GM21423 (cell line): ENCODE results near the gene CFD.
"Not testable (repeated sequence)": the region's sequence is repeated elsewhere in the genome, so short reads cannot be mapped to it uniquely, and the experiment has no call there.

Experiments
- ATAC-seq: cut with Tn5 transposase; IDR thresholded peaks from one replicate; pipeline ENCODE4 v1.9.1; 2021; ENCODE audit warnings: mild to moderate bottlenecking, moderate library complexity; ENCODE audit not compliant: unreplicated experiment

CFD gene

DNA sequence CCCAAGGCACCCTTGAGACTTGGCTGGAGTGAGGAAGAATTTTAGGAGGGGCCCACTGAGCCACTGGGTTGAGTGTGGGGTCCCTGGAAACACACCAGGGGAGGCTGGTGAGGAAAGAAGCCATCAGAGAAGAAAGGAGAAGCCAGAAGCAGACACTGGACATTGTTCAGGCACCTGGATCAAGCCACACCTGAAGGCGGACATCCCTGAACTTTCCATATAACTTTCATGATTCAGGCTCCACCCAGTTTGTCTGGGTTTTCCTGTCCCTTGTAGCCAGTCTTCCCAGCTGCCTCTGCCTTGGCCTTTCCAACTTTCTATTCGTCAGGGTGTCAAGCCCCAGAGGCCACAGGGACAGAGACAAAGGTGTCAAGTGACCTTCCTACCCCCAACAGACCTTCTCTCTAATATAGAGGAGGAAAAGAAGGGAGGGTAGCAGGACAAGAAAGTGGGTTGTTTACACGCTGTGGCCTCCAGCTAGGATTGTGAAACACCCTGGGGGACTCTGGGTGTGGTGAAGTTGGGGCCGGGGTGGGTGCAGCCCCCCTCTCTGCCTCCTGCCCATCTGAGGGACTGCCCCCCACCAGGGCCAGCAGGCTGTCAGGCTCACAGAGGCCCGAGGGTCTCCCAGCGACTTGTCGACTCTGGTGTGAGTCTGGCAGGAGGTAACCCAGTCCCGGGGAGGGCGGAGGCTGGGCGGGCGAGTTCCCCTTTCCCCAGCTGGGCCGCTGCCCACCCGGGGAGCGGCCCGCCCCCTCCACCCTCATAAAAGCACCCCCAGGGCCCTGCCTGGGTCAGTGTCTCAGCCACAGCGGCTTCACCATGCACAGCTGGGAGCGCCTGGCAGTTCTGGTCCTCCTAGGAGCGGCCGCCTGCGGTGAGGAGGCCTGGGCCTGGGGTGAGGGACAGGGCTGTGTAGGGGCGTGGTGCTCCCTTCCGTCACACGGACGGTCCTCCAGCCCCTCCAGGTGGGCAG is at the start of gene CFD:
Gene CFD, plus strand, starts transcription at position 797 of the 976 bp plus-strand sequence. Its CDS starts 26 bp downstream, at position 823.
- ATAC-seq = no peak

DNA sequence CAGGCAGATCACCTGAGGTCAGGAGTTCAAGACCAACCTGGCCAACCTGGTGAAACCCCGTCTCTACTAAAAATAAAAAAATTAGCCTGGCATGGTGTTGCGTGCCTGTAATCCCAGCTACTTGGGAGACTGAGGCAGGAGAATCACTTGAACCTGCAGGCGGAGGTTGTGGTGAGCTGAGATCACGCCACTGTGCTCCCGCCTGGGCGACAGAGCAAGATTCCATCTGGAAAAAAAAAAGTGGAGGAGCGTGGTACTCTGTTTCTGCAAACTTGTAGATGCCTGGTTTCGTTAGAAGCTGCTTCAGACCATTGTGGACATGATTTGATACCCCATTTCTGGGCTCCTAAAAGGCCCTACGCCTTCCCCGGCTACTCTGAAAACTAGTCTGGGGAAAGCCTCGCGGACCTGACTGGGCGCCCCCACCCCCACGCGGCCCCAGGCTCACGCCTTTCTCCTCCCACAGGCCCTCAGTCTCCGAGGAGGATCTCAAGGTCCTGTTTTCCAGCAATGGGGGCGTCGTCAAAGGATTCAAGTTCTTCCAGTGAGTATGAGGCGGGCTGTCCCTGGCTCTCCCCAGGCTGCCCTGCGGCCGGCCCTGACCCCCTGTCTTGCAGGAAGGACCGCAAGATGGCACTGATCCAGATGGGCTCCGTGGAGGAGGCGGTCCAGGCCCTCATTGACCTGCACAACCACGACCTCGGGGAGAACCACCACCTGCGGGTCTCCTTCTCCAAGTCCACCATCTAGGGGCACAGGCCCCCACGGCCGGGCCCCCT is 49.2 kb upstream of the CFD start:
- ATAC-seq = no peak

DNA sequence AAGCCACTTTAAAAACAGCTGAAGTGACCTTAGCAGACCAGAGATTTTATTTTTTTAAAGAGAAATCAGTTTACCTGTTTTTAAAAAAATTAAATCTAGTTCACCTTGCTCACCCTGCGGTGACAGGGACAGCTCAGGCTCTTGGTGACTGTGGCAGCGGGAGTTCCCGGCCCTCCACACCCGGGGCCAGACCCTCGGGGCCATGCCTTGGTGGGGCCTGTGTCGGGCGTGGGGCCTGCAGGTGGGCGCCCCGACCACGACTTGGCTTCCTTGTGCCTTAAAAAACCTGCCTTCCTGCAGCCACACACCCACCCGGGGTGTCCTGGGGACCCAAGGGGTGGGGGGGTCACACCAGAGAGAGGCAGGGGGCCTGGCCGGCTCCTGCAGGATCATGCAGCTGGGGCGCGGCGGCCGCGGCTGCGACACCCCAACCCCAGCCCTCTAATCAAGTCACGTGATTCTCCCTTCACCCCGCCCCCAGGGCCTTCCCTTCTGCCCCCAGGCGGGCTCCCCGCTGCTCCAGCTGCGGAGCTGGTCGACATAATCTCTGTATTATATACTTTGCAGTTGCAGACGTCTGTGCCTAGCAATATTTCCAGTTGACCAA is 48.5 kb upstream of the CFD start:
- no peak for ATAC-seq

DNA sequence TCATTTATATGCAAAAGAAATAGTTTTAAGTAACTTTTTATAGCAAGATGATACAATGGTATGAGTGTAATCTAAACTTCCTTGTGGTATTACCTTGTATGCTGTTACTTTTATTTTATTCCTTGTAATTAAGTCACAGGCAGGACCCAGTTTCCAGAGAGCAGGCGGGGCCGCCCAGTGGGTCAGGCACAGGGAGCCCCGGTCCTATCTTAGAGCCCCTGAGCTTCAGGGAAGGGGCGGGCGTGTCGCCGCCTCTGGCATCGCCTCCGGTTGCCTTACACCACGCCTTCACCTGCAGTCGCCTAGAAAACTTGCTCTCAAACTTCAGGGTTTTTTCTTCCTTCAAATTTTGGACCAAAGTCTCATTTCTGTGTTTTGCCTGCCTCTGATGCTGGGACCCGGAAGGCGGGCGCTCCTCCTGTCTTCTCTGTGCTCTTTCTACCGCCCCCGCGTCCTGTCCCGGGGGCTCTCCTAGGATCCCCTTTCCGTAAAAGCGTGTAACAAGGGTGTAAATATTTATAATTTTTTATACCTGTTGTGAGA is 47.9 kb upstream of the CFD start:
- no peak for ATAC-seq

DNA sequence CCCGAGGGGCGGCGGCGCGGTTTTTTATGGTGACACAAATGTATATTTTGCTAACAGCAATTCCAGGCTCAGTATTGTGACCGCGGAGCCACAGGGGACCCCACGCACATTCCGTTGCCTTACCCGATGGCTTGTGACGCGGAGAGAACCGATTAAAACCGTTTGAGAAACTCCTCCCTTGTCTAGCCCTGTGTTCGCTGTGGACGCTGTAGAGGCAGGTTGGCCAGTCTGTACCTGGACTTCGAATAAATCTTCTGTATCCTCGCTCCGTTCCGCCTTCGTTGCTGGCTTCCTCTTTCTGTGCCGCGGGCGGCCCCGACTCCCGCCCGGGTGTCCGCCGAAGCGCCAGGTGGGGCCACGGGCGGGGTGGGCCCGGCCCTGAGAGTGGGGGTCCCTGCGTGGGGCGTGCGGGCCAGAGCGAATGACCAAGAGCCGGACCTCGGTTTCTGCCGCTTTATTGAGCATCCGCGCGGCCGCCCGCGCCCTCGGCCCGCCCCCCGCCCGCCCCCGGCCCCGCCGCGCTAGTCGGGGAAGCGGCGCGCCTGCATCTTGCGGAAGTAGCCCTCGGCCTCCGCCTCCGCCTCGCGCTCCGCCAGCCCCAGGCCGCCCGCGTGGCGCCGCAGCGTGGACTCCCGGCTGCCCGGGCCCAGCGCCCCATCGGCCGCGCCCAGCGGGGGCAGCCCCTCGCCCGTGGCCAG is 47.3 kb upstream of the CFD start:
- no peak for ATAC-seq

DNA sequence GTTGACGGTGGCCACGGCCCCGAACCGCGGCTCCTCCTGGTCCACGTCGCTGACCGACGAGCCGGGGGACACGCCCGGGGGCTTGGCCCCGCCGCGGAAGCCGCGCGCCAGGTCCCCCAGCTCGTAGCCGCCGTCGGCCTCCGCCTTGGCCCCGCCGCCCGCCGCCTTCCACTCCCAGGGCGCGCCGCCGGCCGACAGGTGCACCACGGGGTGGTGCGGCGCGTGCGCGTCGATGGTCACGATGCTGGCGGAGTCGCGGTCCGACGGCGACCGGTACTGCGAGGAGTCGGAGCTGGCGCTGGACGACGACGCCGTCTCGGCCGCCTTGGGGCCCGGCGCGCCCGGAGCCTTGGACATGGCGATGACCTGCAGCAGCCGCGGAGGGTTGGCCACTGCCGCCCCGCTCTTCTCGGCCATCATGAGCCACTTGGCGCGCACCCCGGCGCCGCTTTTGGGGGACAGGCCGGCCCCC is 46.7 kb upstream of the CFD start:
- ATAC-seq = no peak

DNA sequence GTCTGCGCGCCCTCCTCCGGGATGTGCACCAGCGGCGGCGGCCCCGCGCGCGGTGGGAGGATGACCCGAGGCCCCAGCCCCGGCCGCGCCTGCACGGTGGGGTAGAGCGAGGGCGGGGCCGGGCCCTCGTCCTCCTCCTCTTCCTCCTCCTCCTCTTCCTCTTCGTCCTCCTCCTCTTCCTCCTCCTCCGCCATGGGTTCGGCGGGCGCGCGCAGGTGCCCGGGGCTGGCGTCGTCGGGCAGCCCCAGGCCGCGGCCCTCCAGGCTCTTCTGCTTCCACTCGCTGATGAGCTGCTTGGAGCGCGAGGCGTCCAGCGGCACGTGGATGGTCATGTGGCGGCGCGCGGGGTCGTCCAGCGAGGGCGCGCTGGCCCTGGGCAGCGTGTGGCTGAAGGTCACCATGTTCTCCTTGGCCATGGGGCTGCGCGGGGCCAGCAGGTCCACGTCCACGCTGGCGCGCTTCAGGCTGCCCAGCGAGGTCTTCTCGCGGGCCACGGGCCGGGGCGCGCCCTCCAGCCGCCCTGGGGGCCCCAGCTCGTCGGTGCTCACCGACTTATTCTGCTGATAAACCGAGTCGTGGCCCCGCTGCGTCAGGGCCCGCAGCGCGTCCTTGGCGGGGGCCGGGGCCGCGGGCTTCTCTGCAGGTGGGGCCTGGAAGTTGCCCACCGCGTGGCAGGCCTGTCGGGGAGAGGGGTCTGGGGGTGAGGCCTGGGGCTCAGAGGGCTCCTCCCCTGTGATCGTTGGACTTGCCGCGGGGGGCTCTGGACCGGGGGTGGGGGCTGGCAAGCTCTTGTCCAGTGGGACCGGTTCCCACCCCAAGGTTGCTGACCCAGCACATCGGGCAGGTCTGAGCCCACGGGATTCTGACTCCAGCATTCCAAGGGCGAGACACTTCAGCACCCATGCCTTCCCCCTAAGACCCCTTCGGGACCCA is 46.0 kb upstream of the CFD start:
- no peak for ATAC-seq

DNA sequence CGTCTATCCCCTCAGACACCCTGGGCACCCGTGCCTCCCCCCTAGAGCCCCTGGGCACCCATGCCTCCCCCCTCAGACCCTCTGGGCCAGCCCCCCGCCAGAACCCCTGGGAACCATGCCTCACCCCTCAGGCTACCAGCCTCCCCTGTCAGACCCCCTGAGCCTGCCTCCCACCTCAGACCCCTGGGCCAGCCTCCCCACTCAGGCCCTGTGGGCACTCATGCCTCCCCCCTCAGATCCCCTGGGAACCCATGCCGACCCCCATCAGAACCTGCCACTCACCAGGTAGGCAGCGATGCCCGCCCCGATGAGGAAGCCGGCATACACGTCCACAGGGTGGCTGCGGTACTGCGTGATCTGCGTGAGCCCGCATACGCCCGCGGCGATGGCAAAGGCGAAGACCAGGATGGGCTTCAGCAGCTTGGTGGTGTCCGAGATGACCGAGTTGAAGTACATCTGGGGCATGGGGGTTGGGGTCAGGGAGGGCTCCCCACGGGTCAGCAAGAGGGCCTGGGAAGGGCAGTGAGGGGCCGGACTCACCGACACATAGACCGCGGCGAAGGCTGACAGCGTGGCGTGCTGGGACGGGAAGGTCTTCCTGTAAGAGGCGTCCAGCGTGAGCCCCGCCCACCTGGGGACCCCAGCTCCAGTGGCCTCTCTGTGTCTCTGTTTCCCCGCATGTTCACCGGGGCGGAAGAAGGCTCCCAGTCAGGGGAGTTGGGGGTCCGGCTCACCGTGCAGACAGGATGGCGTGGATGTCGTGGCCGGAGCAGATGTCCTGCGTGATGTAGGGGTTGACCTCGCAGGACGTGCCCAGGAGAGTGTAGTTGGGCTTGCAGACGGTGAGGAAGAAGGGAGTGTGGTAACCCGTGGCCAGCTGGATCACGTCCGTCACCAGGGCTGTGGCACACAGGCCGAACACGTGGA is 45.0 kb upstream of the CFD start:
- ATAC-seq = no peak

DNA sequence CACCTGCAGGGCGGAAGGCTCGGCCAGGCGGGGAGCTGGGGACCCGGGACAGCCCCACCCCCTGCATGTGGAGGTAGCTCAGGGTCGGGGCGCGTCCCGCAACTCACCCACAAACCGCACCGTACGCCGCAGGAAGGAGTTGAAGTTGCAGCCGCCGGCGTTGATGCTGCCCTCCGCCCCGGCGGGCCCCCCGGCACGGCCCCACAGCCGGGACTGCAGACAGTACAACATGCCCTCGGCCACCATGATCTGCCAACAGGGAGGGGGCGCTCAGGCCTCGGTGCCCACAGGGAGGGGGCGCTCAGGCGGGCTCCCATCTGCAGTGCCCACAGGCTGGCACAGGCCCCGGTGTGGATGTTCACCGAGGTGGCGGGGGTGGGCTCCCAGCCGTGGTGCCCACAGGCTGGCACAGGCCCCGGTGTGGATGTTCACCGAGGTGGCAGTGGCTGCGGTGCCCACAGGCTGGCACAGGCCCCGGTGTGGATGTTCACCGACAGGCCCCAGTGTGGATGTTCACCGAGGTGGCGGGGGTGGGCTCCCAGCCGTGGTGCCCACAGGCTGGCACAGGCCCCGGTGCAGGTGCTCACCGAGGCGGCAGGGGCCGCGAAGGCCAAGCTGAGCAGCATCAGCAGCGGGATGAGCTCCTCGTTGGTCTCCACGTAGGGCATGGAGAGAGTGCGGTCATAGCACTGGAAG is 44.2 kb upstream of the CFD start:
- ATAC-seq = no peak

DNA sequence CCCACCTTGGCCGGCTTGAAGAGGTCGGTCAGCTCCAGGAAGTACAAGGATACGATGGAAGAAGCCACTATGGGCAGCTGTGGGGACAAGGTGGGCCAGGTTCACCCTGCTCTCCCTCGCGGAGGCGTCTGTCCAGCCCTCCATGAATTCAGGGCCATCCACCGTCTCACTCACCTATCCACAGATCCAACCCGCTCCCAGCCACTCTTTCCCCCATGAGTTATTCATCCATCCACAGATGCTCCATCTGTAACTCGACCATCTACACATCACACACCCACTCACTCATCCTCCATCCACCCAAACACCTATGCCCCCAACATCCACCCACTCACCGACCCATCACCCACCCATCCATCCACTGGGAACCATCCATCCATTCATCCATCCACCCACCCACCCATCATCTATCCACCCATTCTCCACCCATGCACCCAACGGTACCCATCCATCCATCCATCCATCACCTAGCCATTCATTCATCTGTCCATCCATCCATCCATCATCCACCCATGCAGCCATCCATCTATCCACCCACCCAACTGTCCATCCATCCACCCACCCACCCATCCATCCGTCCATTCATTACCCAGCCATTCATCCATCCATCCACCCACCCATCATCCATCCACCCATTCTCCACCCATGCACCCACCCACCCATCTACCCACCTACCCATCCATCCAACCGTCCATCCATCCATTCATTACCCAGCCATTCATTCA is 43.5 kb upstream of the CFD start:
- no peak for ATAC-seq

DNA sequence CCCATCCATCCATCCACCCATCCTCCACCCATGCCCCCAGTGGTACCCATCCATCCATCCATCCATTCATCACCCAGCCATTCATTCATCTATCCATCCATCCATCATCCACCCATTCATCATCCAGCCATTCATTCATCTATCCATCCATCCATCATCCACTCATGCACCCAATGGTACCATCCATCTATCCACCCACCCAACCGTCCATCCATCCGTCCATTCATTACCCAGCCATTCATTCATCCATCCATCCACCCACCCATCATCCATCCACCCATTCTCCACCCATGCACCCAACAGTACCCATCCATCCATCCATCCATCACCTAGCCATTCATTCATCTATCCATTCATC is 43.0 kb upstream of the CFD start:
- ATAC-seq = no peak

DNA sequence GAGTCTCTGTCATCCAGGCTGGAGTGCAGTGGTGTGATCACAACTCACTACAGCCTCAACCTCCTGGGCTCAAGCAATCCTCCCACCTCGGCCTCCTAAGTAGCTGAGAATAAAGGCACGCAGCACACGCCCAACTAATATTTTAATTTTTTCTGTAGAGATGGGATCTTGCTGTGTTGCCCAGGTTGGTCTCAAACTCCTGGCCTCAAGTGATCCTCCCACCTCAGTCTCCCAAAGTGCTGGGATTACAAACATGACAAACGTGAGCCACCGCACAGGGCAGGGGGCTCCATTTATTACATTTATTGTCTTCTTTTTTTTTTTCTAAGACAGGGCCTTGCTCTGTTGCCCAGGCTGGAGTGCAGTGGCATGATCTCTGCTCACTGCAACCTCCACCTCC is 39.3 kb upstream of the CFD start:
- ATAC-seq = not testable (repeated sequence)

DNA sequence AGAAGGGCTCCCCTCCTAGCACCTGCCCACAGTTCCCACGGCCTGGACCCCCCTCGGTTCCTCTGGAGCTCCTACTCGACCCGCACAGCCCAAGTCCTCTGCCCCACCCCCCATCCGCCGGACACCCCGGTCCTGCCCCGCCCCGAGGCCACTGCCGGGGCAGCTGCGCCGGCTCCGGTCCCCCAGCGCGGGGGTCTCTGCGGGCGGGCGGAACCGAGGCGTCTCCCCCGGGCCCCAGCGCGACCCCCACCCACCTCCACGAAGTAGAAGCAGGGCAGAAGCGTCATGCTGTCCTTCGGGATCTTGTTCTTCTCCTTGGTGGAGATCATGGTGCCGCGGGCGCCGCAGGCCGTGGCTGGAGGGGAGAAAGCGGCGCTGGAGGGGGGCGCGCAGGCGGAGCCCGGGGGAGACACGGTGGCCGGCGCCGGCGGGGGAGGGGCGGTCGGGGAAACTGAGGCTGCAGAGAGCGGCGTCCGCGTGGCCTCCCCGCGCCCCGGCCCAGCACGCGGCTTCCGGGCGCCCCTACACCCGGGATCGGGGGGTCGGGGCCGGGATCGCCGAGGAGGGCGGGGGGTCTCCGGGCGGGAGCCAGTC is 38.1 kb upstream of the CFD start:
- no peak for ATAC-seq

DNA sequence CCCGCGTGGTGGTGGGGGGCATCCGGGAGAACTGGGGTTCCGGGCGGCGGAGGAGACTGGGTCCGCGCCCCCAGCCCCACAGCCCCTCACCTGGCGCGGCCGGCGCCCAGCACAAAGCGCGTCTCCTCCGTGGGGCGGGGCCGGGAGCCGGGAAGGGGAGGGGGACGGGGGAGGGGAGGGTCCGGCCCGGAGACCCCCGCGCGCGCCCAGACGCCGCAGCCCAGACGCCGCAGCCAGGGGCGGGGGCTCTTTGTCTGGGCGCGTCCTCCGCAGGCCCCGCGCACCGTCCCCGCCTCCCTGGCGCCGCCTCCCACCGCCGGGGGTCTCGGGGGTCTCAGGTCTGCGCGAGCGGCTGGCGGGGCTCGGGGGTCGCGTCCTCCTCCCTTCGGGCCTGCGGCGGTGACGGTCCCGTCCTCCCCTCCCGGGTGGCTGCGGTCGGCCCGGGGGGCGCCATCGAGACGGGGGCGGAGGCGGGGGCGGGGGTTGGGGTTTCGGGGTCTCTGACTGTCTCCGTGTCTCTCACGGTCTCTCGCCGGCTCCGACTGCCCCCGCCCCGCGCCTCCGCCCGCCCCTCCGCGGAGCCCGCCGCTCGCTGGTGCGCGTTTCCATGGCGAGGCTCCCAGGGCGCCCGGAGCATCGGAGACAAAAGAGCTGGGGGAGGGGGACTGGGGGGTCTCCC is 37.5 kb upstream of the CFD start, which contains the start of gene PLPPR3:
Gene PLPPR3, minus strand, starts transcription at position 131 of the 679 bp plus-strand sequence. CDS start 396 bp downstream, outside the sequence.
- no peak for ATAC-seq

DNA sequence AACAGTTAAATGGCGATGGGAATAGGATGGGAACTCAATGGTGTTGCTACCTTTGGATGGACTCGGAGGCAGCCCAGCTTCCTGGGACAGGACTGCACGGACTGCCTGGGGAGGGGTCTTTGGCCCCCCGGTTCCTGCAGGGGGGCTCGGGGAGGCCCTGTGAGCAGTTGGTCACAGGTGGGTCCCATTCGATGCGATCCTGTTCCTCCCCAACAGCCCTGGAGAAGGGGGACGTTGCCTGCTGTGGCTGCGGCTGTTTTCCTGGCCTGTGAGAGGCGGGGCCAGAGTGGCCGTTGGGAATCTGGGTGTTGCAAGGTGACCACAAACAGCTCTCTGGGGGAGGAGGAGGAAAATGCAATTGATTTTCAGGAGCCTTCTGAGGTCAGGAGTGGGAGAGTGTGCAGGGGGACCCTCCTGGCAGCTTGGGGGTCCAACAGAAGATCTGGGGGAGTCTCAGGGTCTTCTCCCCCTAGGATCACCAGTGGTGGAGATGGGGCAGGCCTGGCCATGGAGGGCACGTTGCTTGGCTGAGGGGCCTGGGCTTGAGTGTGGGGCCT is 35.8 kb upstream of the CFD start:
- no peak for ATAC-seq

DNA sequence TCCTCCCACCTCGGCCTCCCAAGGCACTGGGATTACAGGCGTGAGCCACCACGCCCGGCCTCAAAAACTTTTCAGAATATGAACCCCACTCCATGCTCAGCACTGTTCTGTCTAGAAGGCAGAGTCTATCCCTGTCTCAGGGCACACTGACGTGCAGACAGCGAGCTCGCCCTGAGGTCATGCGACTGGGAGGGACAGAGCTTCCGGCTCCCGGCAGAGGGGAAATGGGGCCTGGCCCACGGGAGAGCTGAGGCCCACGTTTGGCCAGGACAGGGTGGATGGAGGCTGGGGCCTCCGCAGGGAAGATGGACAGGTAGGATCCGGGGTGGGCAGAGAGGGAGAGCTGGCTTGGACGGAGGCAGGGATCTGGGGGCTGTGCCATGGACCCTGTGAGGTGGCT is 34.6 kb upstream of the CFD start:
- ATAC-seq = no peak
